KOPT-K1 (cell line): ENCODE data around the gene CTTN.

ENCODE experiments used
- H3K27ac ChIP-seq: fragments of 200-600 bp; sonication (generic); 2 replicates; pipeline ENCODE4 v1.5.1; 2016; ENCODE audit warnings: antibody characterized with exemption, mild to moderate bottlenecking, low read depth, low read length; ENCODE audit not compliant: poor library complexity, severe bottlenecking
- H3K36me3 ChIP-seq: fragments of 200-600 bp; sonication (generic); 2 replicates; pipeline ENCODE4 v1.5.1; 2017; ENCODE audit warnings: antibody characterized with exemption, mild to moderate bottlenecking, low read length, moderate library complexity; ENCODE audit not compliant: insufficient read depth
- H3K9me3 ChIP-seq: fragments of 200-600 bp; sonication (generic); 2 replicates; pipeline ENCODE4 v1.5.1; 2017; ENCODE audit warnings: antibody characterized with exemption, low read length, mild to moderate bottlenecking; ENCODE audit not compliant: insufficient read depth, poor library complexity, severe bottlenecking

The CTTN gene

GRCh38 chr11:70473873-70474690 is 75.8 kb downstream of the CTTN start:
- Histone ChIP-seq H3K27ac (no peak overlapping the region), H3K36me3 (no peaks in the 10 kb centered on the region), H3K9me3 (no peaks in the 10 kb centered on the region)

- no peaks in the 10 kb centered on the region for H3K9me3 ChIP-seq
- no peaks in the 10 kb centered on the region for H3K36me3 ChIP-seq
- no peak overlapping the region for H3K27ac ChIP-seq
These were observed 76.4 kb downstream of the CTTN start for GRCh38 chr11:70474710-70475109.

GRCh38 chr11:70476669-70477068 is 78.3 kb downstream of the CTTN start:
- H3K27ac ChIP-seq, result no peak overlapping the region
- no peaks in the 10 kb centered on the region for H3K9me3 ChIP-seq
- H3K36me3 ChIP-seq, result no peaks in the 10 kb centered on the region

GRCh38 chr11:70477176-70477575 is 78.8 kb downstream of the CTTN start:
- no peaks in the 10 kb centered on the region for H3K9me3 ChIP-seq
- H3K27ac ChIP-seq, result no peak overlapping the region
- no peaks in the 10 kb centered on the region for H3K36me3 ChIP-seq

- H3K36me3 ChIP-seq, result no peaks in the 10 kb centered on the region
- H3K9me3 ChIP-seq, result no peaks in the 10 kb centered on the region
- H3K27ac ChIP-seq, result no peak overlapping the region
These were observed 79.3 kb downstream of the CTTN start for GRCh38 chr11:70477609-70478008.

- H3K27ac ChIP-seq, result no peak overlapping the region
These were observed 80.0 kb downstream of the CTTN start for GRCh38 chr11:70478166-70478890.

GRCh38 chr11:70480711-70481110 is 82.4 kb downstream of the CTTN start:
- no peak overlapping the region for H3K27ac ChIP-seq

More at GRCh38 chr11:70478166-70478890, 80.0 kb downstream of the CTTN start:
- no peaks in the 10 kb centered on the region for H3K36me3 ChIP-seq
- H3K9me3 ChIP-seq, result no peaks in the 10 kb centered on the region

GRCh38 chr11:70481625-70482528 is 83.5 kb downstream of the CTTN start:
- H3K27ac ChIP-seq, result no peak overlapping the region
- H3K36me3 ChIP-seq, result no peaks in the 10 kb centered on the region
- H3K9me3 ChIP-seq, result no peaks in the 10 kb centered on the region

More at GRCh38 chr11:70480711-70481110, 82.4 kb downstream of the CTTN start:
- H3K9me3 ChIP-seq, result no peaks in the 10 kb centered on the region
- H3K36me3 ChIP-seq, result no peaks in the 10 kb centered on the region

GRCh38 chr11:70482529-70482917 is 84.2 kb downstream of the CTTN start:
- no peaks in the 10 kb centered on the region for H3K36me3 ChIP-seq
- H3K9me3 ChIP-seq, result no peaks in the 10 kb centered on the region
- no peak overlapping the region for H3K27ac ChIP-seq

GRCh38 chr11:70483077-70483861 is 84.9 kb downstream of the CTTN start:
- Histone ChIP-seq H3K36me3 (no peaks in the 10 kb centered on the region), H3K9me3 (no peaks in the 10 kb centered on the region), H3K27ac (no peak overlapping the region)

GRCh38 chr11:70483917-70484316 is 85.6 kb downstream of the CTTN start:
- no peak overlapping the region for H3K27ac ChIP-seq
- no peaks in the 10 kb centered on the region for H3K36me3 ChIP-seq
- no peaks in the 10 kb centered on the region for H3K9me3 ChIP-seq

GRCh38 chr11:70485326-70486025 is 87.1 kb downstream of the CTTN start:
- peaks cover 6% of the 10 kb centered on the region for H3K9me3 ChIP-seq
- no peak overlapping the region for H3K27ac ChIP-seq
- no peaks in the 10 kb centered on the region for H3K36me3 ChIP-seq

GRCh38 chr11:70486026-70486415 is 87.7 kb downstream of the CTTN start:
- Histone ChIP-seq H3K27ac (no peak overlapping the region), H3K9me3 (peaks cover 12% of the 10 kb centered on the region), H3K36me3 (no peaks in the 10 kb centered on the region)
